Mesendoderm (in vitro differentiated cells): ENCODE results near the gene RPS6KB2.
A peak's percentile ranks its signal among the peaks of the same experiment; 100 is the strongest.
"Not testable (repeated sequence)": the region's sequence is repeated elsewhere in the genome, so short reads cannot be mapped to it uniquely, and the experiment has no call there.

ENCODE experiments used
- DNase-seq: peaks from one replicate; pipeline ENCODE4 v3.0.0; 2013
- H2AK5ac ChIP-seq: 2 replicates; pipeline ENCODE4 v1.6.1; 2013; ENCODE audit warnings: low read length, inconsistent platforms
- H2BK120ac ChIP-seq: 2 replicates; pipeline ENCODE4 v1.6.1; 2013; ENCODE audit warnings: low read depth, mild to moderate bottlenecking, low read length, moderate library complexity, mixed read lengths
- H2BK15ac ChIP-seq: replicated peaks from 2 replicates; pipeline ENCODE4 v1.6.1; 2013; ENCODE audit warnings: low read depth, mild to moderate bottlenecking, moderate library complexity
- H2BK5ac ChIP-seq: 2 replicates; pipeline ENCODE4 v1.6.1; 2013; ENCODE audit warnings: low read length, inconsistent platforms
- H3K18ac ChIP-seq: 2 replicates; pipeline ENCODE4 v1.6.1; 2013; ENCODE audit warnings: mild to moderate bottlenecking, low read length, mixed read lengths
- H3K23ac ChIP-seq: one replicate; pipeline ENCODE4 v1.6.1; 2013; ENCODE audit warnings: low read length
- H3K27ac ChIP-seq: 2 replicates; pipeline ENCODE4 v1.5.1; 2013; ENCODE audit warnings: low read depth, mild to moderate bottlenecking, inconsistent platforms, low read length, moderate library complexity
- H3K27me3 ChIP-seq: 2 replicates; pipeline ENCODE4 v1.6.1; 2013; ENCODE audit warnings: low read length, control low read depth, mild to moderate bottlenecking, inconsistent platforms; ENCODE audit not compliant: insufficient read depth, poor library complexity
- H3K36me3 ChIP-seq: 2 replicates; pipeline ENCODE4 v1.6.1; 2013; ENCODE audit warnings: low read length, inconsistent platforms; ENCODE audit not compliant: control insufficient read depth, insufficient read depth
- H3K4ac ChIP-seq: one replicate; pipeline ENCODE4 v1.6.1; 2013; ENCODE audit warnings: low read depth, mild to moderate bottlenecking, low read length, moderate library complexity
- H3K4me1 ChIP-seq: 2 replicates; pipeline ENCODE4 v1.6.1; 2013; ENCODE audit warnings: low read depth, low read length, inconsistent platforms; ENCODE audit not compliant: control insufficient read depth
- H3K4me2 ChIP-seq: 2 replicates; pipeline ENCODE4 v1.6.1; 2013; ENCODE audit warnings: low read length
- H3K4me3 ChIP-seq: 2 replicates; pipeline ENCODE4 v1.5.1; 2013; ENCODE audit warnings: mild to moderate bottlenecking, low read length
- H3K56ac ChIP-seq: one replicate; pipeline ENCODE4 v1.6.1; 2013; ENCODE audit warnings: low read length
- H3K79me1 ChIP-seq: 2 replicates; pipeline ENCODE4 v1.6.1; 2013; ENCODE audit warnings: low read length, inconsistent platforms
- H3K79me2 ChIP-seq: 2 replicates; pipeline ENCODE4 v1.6.1; 2013; ENCODE audit warnings: mild to moderate bottlenecking, low read length; ENCODE audit not compliant: control insufficient read depth, insufficient read depth
- H3K9ac ChIP-seq: 2 replicates; pipeline ENCODE4 v1.6.1; 2013; ENCODE audit warnings: low read length, inconsistent platforms
- H4K5ac ChIP-seq: one replicate; pipeline ENCODE4 v1.6.1; 2013; ENCODE audit warnings: low read length
- H4K8ac ChIP-seq: one replicate; pipeline ENCODE4 v1.6.1; 2013; ENCODE audit warnings: low read depth, mild to moderate bottlenecking, control low read depth, low read length, moderate library complexity
- WGBS: extraction: QIAGEN DNeasy Blood & Tissue Kit; methylation state at CpG from one replicate; pipeline ENCODE4 v1.1.7; 2013; ENCODE audit warnings: low lambda C conversion rate, missing lambda C conversion rate; ENCODE audit not compliant: insufficient coverage; ENCODE audit errors: extremely low coverage; 5-methylcytosine and 5-hydroxymethylcytosine counted together

Gene RPS6KB2

GRCh38 chr11:67423891-67424613, 4.2 kb upstream of the RPS6KB2 start:
- Histone ChIP-seq H3K4me1 (no peaks in the 10 kb centered on the region), H3K79me2 (peaks cover 4% of the 10 kb centered on the region), H4K8ac (no peak overlapping the region), H3K27ac (no peak overlapping the region), H3K9ac (no peak overlapping the region), H3K4me2 (no peak overlapping the region), H3K23ac (no peak overlapping the region), H2BK5ac (no peak overlapping the region), H2BK15ac (no peak overlapping the region), H3K36me3 (no peaks in the 10 kb centered on the region), H2BK120ac (no peak overlapping the region), H2AK5ac (no peak overlapping the region), H3K4ac (no peak overlapping the region), H3K4me3 (no peak overlapping the region), H3K79me1 (peaks cover 4% of the 10 kb centered on the region), H3K56ac (no peak overlapping the region), H3K18ac (no peak overlapping the region), H4K5ac (no peak overlapping the region), H3K27me3 (no peaks in the 10 kb centered on the region)
- no CpG with 5 or more reads among the region's 34 CpGs for WGBS
- no peak for DNase-seq

GRCh38 chr11:67427364-67427859, 882 bp upstream of the RPS6KB2 start:
- H3K27ac ChIP-seq, H4K5ac ChIP-seq, H2BK120ac ChIP-seq, H3K79me1 ChIP-seq, H3K18ac ChIP-seq, H3K4ac ChIP-seq, H3K9ac ChIP-seq, H3K36me3 ChIP-seq, H3K4me3 ChIP-seq, H3K4me1 ChIP-seq, H3K27me3 ChIP-seq, DNase-seq, H3K23ac ChIP-seq, H3K79me2 ChIP-seq, H2AK5ac ChIP-seq, H2BK5ac ChIP-seq, H3K4me2 ChIP-seq, H2BK15ac ChIP-seq: not testable (repeated sequence)
- H4K8ac ChIP-seq = peak overlapping the region; percentile 67
- H3K56ac ChIP-seq = peak overlapping the region; percentile 88
- no CpG with 5 or more reads among the region's 19 CpGs for WGBS

GRCh38 chr11:67429038-67429668, 859 bp downstream of the RPS6KB2 start:
- H4K8ac ChIP-seq = no peak overlapping the region
- H4K5ac ChIP-seq = no peak overlapping the region
- peaks cover 9% of the 10 kb centered on the region for H3K79me1 ChIP-seq
- H2BK120ac ChIP-seq = no peak overlapping the region
- no peaks in the 10 kb centered on the region for H3K4me1 ChIP-seq
- peak overlapping the region; percentile 99 for H3K56ac ChIP-seq
- H3K4me2 ChIP-seq = peak overlapping the region; percentile 100
- H3K4ac ChIP-seq = no peak overlapping the region
- no CpG with 5 or more reads among the region's 12 CpGs for WGBS
- no peak overlapping the region for H3K27ac ChIP-seq
- H3K23ac ChIP-seq = no peak overlapping the region
- no peak overlapping the region for H3K18ac ChIP-seq
- H3K79me2 ChIP-seq = peaks cover 9% of the 10 kb centered on the region
- H2BK15ac ChIP-seq = no peak overlapping the region
- no peaks in the 10 kb centered on the region for H3K27me3 ChIP-seq
- H2BK5ac ChIP-seq = no peak overlapping the region
- DNase-seq = no peak
- H2AK5ac ChIP-seq = no peak overlapping the region
- peak overlapping the region; percentile 98 for H3K9ac ChIP-seq
- H3K36me3 ChIP-seq = peaks cover 2% of the 10 kb centered on the region
- H3K4me3 ChIP-seq = peak overlapping the region; percentile 93

- H3K79me1 ChIP-seq = peaks cover 9% of the 10 kb centered on the region
- DNase-seq = no peak
- peaks cover 9% of the 10 kb centered on the region for H3K79me2 ChIP-seq
- H3K4me1 ChIP-seq = no peaks in the 10 kb centered on the region
- peaks cover 5% of the 10 kb centered on the region for H3K36me3 ChIP-seq
- no peak overlapping the region for H3K27ac ChIP-seq
- no peak overlapping the region for H2AK5ac ChIP-seq
- no peak overlapping the region for H2BK15ac ChIP-seq
- H3K56ac ChIP-seq = no peak overlapping the region
- no peak overlapping the region for H3K9ac ChIP-seq
- no peak overlapping the region for H3K4me3 ChIP-seq
- H3K27me3 ChIP-seq = no peaks in the 10 kb centered on the region
- H3K4ac ChIP-seq = no peak overlapping the region
- H4K8ac ChIP-seq = no peak overlapping the region
- no peak overlapping the region for H2BK120ac ChIP-seq
- H4K5ac ChIP-seq = no peak overlapping the region
- WGBS = no CpG with 5 or more reads among the region's 11 CpGs
- no peak overlapping the region for H3K23ac ChIP-seq
- H3K4me2 ChIP-seq = no peak overlapping the region
- H2BK5ac ChIP-seq = no peak overlapping the region
- no peak overlapping the region for H3K18ac ChIP-seq
Measured at GRCh38 chr11:67429722-67430121, 1.4 kb downstream of the RPS6KB2 start.

- H2BK15ac ChIP-seq = no peak overlapping the region
- no peak overlapping the region for H2AK5ac ChIP-seq
- H4K5ac ChIP-seq = no peak overlapping the region
- no peak overlapping the region for H3K18ac ChIP-seq
- no peak overlapping the region for H2BK5ac ChIP-seq
- H3K27me3 ChIP-seq = no peaks in the 10 kb centered on the region
- H2BK120ac ChIP-seq = no peak overlapping the region
- H3K4me1 ChIP-seq = peaks cover under 1% of the 10 kb centered on the region
- no peak for DNase-seq
- no CpG with 5 or more reads among the region's 24 CpGs for WGBS
- H3K79me1 ChIP-seq = peaks cover 9% of the 10 kb centered on the region
- H3K23ac ChIP-seq = no peak overlapping the region
- no peak overlapping the region for H3K4me2 ChIP-seq
- no peak overlapping the region for H3K4me3 ChIP-seq
- no peak overlapping the region for H4K8ac ChIP-seq
- H3K56ac ChIP-seq = no peak overlapping the region
- peaks cover 9% of the 10 kb centered on the region for H3K79me2 ChIP-seq
- H3K27ac ChIP-seq = no peak overlapping the region
- no peak overlapping the region for H3K4ac ChIP-seq
- no peak overlapping the region for H3K9ac ChIP-seq
- peaks cover 5% of the 10 kb centered on the region for H3K36me3 ChIP-seq
Measured at GRCh38 chr11:67431346-67432249, 3.3 kb downstream of the RPS6KB2 start.
